SK-N-SH (cell line): ENCODE measurements around the gene RBM38. TPM values are rescaled to one million over a fixed set of nuclear protein-coding genes. Genes with fewer than 3 reads are reported as not detected.

Experiments
- CTCF ChIA-PET: fragments of 300-600, 350-600 bp; formaldehyde crosslinking; extraction: SDS; loops from one replicate; lab custom pipeline; 2021; lab: Yijun Ruan, JAX
- POLR2A ChIA-PET: fragments of 350-600 bp; sonication (Branson Sonifier 250); formaldehyde crosslinking; extraction: SDS; loops from one replicate; lab custom pipeline; 2020; ENCODE audit warnings: antibody characterized with exemption, inconsistent platforms; lab: Yijun Ruan, JAX
- DNase-seq: peaks from one replicate; pipeline ENCODE4 v3.0.0; 2012
- H2AFZ ChIP-seq: fragments of 200-600 bp; sonication (generic); 2 replicates; pipeline ENCODE4 v1.8.1; 2016; ENCODE audit warnings: antibody characterized with exemption, mild to moderate bottlenecking, low read depth
- H3F3A ChIP-seq: fragments of 200-600 bp; sonication (generic); replicated peaks from 2 replicates; pipeline ENCODE3; 2016; ENCODE audit warnings: antibody characterized with exemption, mild to moderate bottlenecking; ENCODE audit not compliant: insufficient read depth
- H3K27ac ChIP-seq, 2 experiments: fragments of 200-500 bp in 1 of 2; fragments of 200-600 bp in 1 of 2; sonication (Bioruptor generic) in 1 of 2; sonication (generic), shearing (Covaris generic) in 1 of 2; 2 replicates each; pipeline versions ENCODE4 v1.5.1 to v1.6.1; 2014 to 2016; ENCODE audit warnings: low read depth in 2 of 2, inconsistent platforms in 1 of 2, low read length in 1 of 2, mild to moderate bottlenecking in 1 of 2, mixed read lengths in 1 of 2
- H3K27me3 ChIP-seq: fragments of 200-600 bp; sonication (generic), shearing (Covaris generic); 2 replicates; pipeline ENCODE4 v1.6.1; 2016; ENCODE audit warnings: mixed run types; ENCODE audit not compliant: insufficient read depth
- H3K36me3 ChIP-seq, 2 experiments: fragments of 200-500 bp in 1 of 2; fragments of 200-600 bp in 1 of 2; sonication (Bioruptor generic) in 1 of 2; sonication (generic) in 1 of 2; replicated peaks in 1 of 2; 2 replicates each; pipeline versions ENCODE3 to v1.5.1; 2014 to 2016; ENCODE audit warnings: low read length in 1 of 2, mild to moderate bottlenecking in 1 of 2; ENCODE audit not compliant: insufficient read depth in 2 of 2, control insufficient read depth in 1 of 2
- H3K4me1 ChIP-seq, 2 experiments: fragments of 200-500 bp in 1 of 2; fragments of 200-600 bp in 1 of 2; sonication (Bioruptor generic) in 1 of 2; sonication (generic), shearing (Covaris generic) in 1 of 2; 2 replicates each; pipeline versions ENCODE4 v1.5.1 to v1.6.1; 2014 to 2016; ENCODE audit warnings: low read depth in 1 of 2, low read length in 1 of 2, mixed run types in 1 of 2; ENCODE audit not compliant: insufficient read depth in 2 of 2, control insufficient read depth in 1 of 2
- H3K4me2 ChIP-seq: fragments of 200-600 bp; sonication (generic), shearing (Covaris generic); 2 replicates; pipeline ENCODE4 v1.6.1; 2017; ENCODE audit warnings: mixed run types
- H3K4me3 ChIP-seq, 2 experiments: fragments of 200-500 bp in 1 of 2; fragments of 200-600 bp in 1 of 2; sonication (Bioruptor generic) in 1 of 2; sonication (generic), shearing (Covaris generic) in 1 of 2; 2 replicates each; pipeline versions ENCODE4 v1.5.1 to v1.8.1; 2014 to 2016; ENCODE audit warnings: low read depth in 2 of 2, inconsistent platforms in 1 of 2, low read length in 1 of 2, mild to moderate bottlenecking in 1 of 2, mixed read lengths in 1 of 2, moderate library complexity in 1 of 2
- H3K79me2 ChIP-seq: fragments of 200-600 bp; sonication (generic); 2 replicates; pipeline ENCODE4 v1.8.1; 2017; ENCODE audit warnings: mild to moderate bottlenecking; ENCODE audit not compliant: insufficient read depth
- H3K9ac ChIP-seq: fragments of 200-600 bp; sonication (generic); 2 replicates; pipeline ENCODE4 v1.6.1; 2017; ENCODE audit warnings: mixed run types
- H3K9me2 ChIP-seq: fragments of 200-600 bp; sonication (generic); 2 replicates; pipeline ENCODE4 v1.6.1; 2017; ENCODE audit warnings: mixed run types
- H3K9me3 ChIP-seq: fragments of 200-600 bp; sonication (generic); 2 replicates; pipeline ENCODE4 v1.6.1; 2017; ENCODE audit warnings: mixed run types, mild to moderate bottlenecking, moderate library complexity
- H4K20me1 ChIP-seq: fragments of 200-600 bp; sonication (generic); 2 replicates; pipeline ENCODE4 v1.6.1; 2017; ENCODE audit warnings: mild to moderate bottlenecking, mixed run types; ENCODE audit not compliant: insufficient read depth
- FOXJ3 ChIP-seq: sonication (generic); formaldehyde crosslinking; IDR thresholded peaks from 2 replicates; pipeline ENCODE4 v1.5.1; 2020; ENCODE audit warnings: mild to moderate bottlenecking, missing genetic modification reagents
- GABPA ChIP-seq: IDR thresholded peaks from 2 replicates; pipeline ENCODE4 v1.4.0; 2012; ENCODE audit warnings: low read depth, mild to moderate bottlenecking
- NRF1 ChIP-seq: IDR thresholded peaks from 2 replicates; pipeline ENCODE4 v1.6.1; 2012; ENCODE audit warnings: low read depth, mild to moderate bottlenecking, low read length
- RCOR1 ChIP-seq: fragments of 150-350 bp; IDR thresholded peaks from 2 replicates; pipeline ENCODE4 v1.6.1; 2017; ENCODE audit warnings: antibody characterized with exemption, low read length
- RFX5 ChIP-seq: IDR thresholded peaks from 2 replicates; pipeline ENCODE4 v1.6.1; 2012; ENCODE audit warnings: mild to moderate bottlenecking, improper control_type of control experiment, low read length
- USF2 ChIP-seq: fragments of 150-350 bp; IDR thresholded peaks from 2 replicates; pipeline ENCODE4 v1.6.1; 2017; ENCODE audit warnings: antibody characterized with exemption, low read length, low read depth, borderline replicate concordance
- YY1 ChIP-seq: IDR thresholded peaks from 2 replicates; pipeline ENCODE4 v1.4.0; 2012; ENCODE audit warnings: low read depth, mild to moderate bottlenecking
- WGBS: methylation state at CpG from one replicate; pipeline ENCODE4 v1.1.6; 2017; ENCODE audit warnings: low lambda C conversion rate; 5-methylcytosine and 5-hydroxymethylcytosine counted together
- polyA plus RNA-seq, 3 experiments: library from polyadenylated mRNA; depleted of rRNA; stranded (reverse); fragments of >200 nt; gene quantifications; 2 replicates each; pipeline ENCODE4 v1.2.3, GENCODE V29; 2012
- TF ChIP-seq, protein P1 (sequence below): IDR thresholded peaks from 2 replicates; pipeline ENCODE4 v1.6.1; 2012; ENCODE audit warnings: mild to moderate bottlenecking, low read depth, low read length, moderate library complexity

RBM38 gene
- polyA plus RNA-seq, 1 of the 3 experiments (the other 2 are of a cell fraction) = 11.5 TPM

DNA sequence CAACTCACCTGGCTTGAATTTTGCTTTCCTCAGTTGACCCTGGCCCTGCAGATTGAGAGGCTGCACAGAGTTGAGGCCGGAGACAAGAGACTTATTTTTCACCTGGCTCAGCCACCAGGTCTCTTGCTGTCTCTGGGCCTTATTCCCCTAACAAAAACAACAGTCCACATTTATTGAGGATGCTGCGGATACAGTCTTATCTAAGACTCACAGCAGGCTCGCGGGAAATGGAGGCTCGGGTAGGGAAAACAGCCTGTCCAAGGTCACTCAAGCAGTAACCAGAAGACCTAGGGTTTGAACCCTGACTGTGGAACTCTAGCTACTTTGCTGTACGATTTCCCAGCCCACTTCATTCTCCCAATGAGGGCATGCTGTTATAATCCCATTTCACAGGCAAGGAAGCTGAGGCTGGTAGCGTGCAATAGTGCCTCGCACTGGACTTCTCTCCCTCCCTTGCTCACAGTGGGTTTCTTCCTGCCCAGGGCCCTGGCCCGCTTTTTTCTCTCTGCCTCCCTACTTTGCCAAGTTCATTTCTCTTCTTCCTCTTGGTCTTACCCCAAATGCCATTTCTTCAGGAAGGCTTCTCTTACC is 57.7 kb downstream of the RBM38 start (continued):
- TF ChIP-seq, protein P1, sequence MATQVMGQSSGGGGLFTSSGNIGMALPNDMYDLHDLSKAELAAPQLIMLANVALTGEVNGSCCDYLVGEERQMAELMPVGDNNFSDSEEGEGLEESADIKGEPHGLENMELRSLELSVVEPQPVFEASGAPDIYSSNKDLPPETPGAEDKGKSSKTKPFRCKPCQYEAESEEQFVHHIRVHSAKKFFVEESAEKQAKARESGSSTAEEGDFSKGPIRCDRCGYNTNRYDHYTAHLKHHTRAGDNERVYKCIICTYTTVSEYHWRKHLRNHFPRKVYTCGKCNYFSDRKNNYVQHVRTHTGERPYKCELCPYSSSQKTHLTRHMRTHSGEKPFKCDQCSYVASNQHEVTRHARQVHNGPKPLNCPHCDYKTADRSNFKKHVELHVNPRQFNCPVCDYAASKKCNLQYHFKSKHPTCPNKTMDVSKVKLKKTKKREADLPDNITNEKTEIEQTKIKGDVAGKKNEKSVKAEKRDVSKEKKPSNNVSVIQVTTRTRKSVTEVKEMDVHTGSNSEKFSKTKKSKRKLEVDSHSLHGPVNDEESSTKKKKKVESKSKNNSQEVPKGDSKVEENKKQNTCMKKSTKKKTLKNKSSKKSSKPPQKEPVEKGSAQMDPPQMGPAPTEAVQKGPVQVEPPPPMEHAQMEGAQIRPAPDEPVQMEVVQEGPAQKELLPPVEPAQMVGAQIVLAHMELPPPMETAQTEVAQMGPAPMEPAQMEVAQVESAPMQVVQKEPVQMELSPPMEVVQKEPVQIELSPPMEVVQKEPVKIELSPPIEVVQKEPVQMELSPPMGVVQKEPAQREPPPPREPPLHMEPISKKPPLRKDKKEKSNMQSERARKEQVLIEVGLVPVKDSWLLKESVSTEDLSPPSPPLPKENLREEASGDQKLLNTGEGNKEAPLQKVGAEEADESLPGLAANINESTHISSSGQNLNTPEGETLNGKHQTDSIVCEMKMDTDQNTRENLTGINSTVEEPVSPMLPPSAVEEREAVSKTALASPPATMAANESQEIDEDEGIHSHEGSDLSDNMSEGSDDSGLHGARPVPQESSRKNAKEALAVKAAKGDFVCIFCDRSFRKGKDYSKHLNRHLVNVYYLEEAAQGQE = no peak
- TF ChIP-seq GABPA = no peak
- no peak for TF ChIP-seq RFX5
- TF ChIP-seq YY1 = no peak

GRCh38 chr20:57449398-57450354 is 58.5 kb downstream of the RBM38 start:
- Histone ChIP-seq H3K4me2 (no peak overlapping the region), H3K9ac (no peak overlapping the region), H3F3A (no peaks in the 10 kb centered on the region)
- DNase-seq = no peak
- peak; percentile 27; the same call in 1 of the 2 replicates for TF ChIP-seq RCOR1
- TF ChIP-seq USF2 = no peak
- TF ChIP-seq FOXJ3 (CRISPR knock-in tag) = no peak
- no peak for TF ChIP-seq NRF1
- TF ChIP-seq, all 33 proteins: peak for 1
- no peaks in the 10 kb centered on the region for H3K9me2 ChIP-seq
- 0 out of 2 replicates have a peak, but pooled peaks cover 4% of the 10 kb centered on the region for H3K27me3 ChIP-seq
- H3K4me1 ChIP-seq = peaks cover 0 to 28% of the 10 kb centered on the region in 2 experiments; a peak in 1 of 4 replicates
- no peaks in the 10 kb centered on the region for H3K36me3 ChIP-seq
- ChIA-PET POLR2A (no interaction called here), CTCF (interaction anchor here (1.5 kb wide), 1 partner anchor 67 kb away, joined by 4 read pairs; no protein-coding TSS in a partner anchor)
- 54% methylated on average over 14 of the region's 14 CpGs for WGBS
- no peak overlapping the region for H3K4me3 ChIP-seq
- H2AFZ ChIP-seq = no peak overlapping the region
- no peaks in the 10 kb centered on the region for H3K79me2 ChIP-seq
- H3K27ac ChIP-seq = peak overlapping the region in 1 of 2 experiments; percentile 86; a peak in 2 of 4 replicates
- no peaks in the 10 kb centered on the region for H3K9me3 ChIP-seq
- no peaks in the 10 kb centered on the region for H4K20me1 ChIP-seq
